GM19239 (cell line): ENCODE results near the gene PLSCR5.

Source experiments
- DNase-seq: peaks from one replicate; pipeline ENCODE4 v3.0.0; 2011; ENCODE audit warnings: low spot score; ENCODE audit not compliant: insufficient read length
- FAIRE-seq: peaks from 2 replicates; lab custom pipeline; 2011; peaks lifted over from hg19 to GRCh38; lab: Jason Lieb, UNC

PLSCR5 gene

GRCh38 chr3:146589899-146590508, 15.1 kb downstream of the PLSCR5 start:
- FAIRE-seq, result no peak
- DNase-seq, result no peak

GRCh38 chr3:146585156-146585555, 20.0 kb downstream of the PLSCR5 start:
- no peak for FAIRE-seq
- no peak for DNase-seq

- FAIRE-seq (no peak), DNase-seq (no peak)
Observed at GRCh38 chr3:146581951-146582467, 23.1 kb downstream of the PLSCR5 start.

GRCh38 chr3:146581080-146581601, 24.0 kb downstream of the PLSCR5 start:
- FAIRE-seq (no peak), DNase-seq (no peak)

GRCh38 chr3:146577662-146578061, 27.5 kb downstream of the PLSCR5 start:
- DNase-seq, result no peak
- FAIRE-seq, result no peak

- FAIRE-seq (no peak), DNase-seq (no peak)
Observed at GRCh38 chr3:146575636-146576035, 29.5 kb downstream of the PLSCR5 start.

GRCh38 chr3:146574173-146574572, 31.0 kb downstream of the PLSCR5 start:
- no peak for DNase-seq
- no peak for FAIRE-seq

GRCh38 chr3:146569314-146569713, 35.8 kb downstream of the PLSCR5 start:
- FAIRE-seq (no peak), DNase-seq (no peak)

GRCh38 chr3:146566138-146566537, 39.0 kb downstream of the PLSCR5 start:
- FAIRE-seq (no peak), DNase-seq (no peak)

- no peak for DNase-seq
- FAIRE-seq, result no peak
Observed at GRCh38 chr3:146561879-146562278, 43.3 kb downstream of the PLSCR5 start.

GRCh38 chr3:146561463-146561862, 43.7 kb downstream of the PLSCR5 start:
- no peak for DNase-seq
- FAIRE-seq, result no peak

GRCh38 chr3:146560678-146561077, 44.5 kb downstream of the PLSCR5 start:
- DNase-seq (no peak), FAIRE-seq (no peak)

GRCh38 chr3:146559388-146559787, 45.8 kb downstream of the PLSCR5 start:
- FAIRE-seq (no peak), DNase-seq (no peak)

GRCh38 chr3:146558781-146559180, 46.4 kb downstream of the PLSCR5 start:
- DNase-seq, result no peak
- FAIRE-seq, result no peak

- FAIRE-seq, result no peak
- DNase-seq, result no peak
Observed at GRCh38 chr3:146557745-146558144, 47.4 kb downstream of the PLSCR5 start.

GRCh38 chr3:146555311-146555710, 49.8 kb downstream of the PLSCR5 start:
- FAIRE-seq, result no peak
- DNase-seq, result no peak

GRCh38 chr3:146554151-146554760, 50.9 kb downstream of the PLSCR5 start:
- FAIRE-seq (peak; percentile 54), DNase-seq (no peak)

GRCh38 chr3:146550743-146551510, 54.2 kb downstream of the PLSCR5 start:
- DNase-seq (peak; percentile 9), FAIRE-seq (peak; percentile 82)

- DNase-seq, result no peak
- FAIRE-seq, result peak; percentile 18
Observed at GRCh38 chr3:146550070-146550615, 55.0 kb downstream of the PLSCR5 start.

- DNase-seq (no peak), FAIRE-seq (no peak)
Observed at GRCh38 chr3:146547235-146547835, 57.8 kb downstream of the PLSCR5 start.
